GM18498 (cell line): Measurements from ENCODE around the gene UBTF.
A peak's percentile ranks its signal among the peaks of the same experiment; 100 is the strongest.

Experiments used
- ATAC-seq: cut with Tn5 transposase; IDR thresholded peaks from one replicate; pipeline ENCODE4 v1.9.1; 2021; ENCODE audit warnings: mild to moderate bottlenecking, moderate library complexity; ENCODE audit not compliant: unreplicated experiment

UBTF gene

GRCh38 chr17:44216173-44216572 is 3.3 kb downstream of the UBTF start:
- no peak for ATAC-seq

- no peak for ATAC-seq
These were observed 4.6 kb downstream of the UBTF start for GRCh38 chr17:44214896-44215295.

DNA sequence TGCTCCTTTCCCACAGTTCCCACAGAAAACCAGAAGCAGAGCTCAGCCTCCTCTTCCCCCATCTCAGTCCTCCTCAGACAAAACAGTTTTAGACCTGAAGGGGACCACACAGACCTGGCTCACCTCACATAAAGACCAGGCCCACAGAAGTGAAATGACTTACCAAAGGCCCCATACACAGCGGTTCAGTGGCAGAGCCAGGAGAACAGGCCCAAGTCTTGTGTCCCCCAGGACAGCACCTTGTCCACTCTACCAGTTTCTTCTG is 5.3 kb downstream of the UBTF start:
- ATAC-seq: no peak

GRCh38 chr17:44213403-44214229 is 5.9 kb downstream of the UBTF start:
- ATAC-seq: no peak

GRCh38 chr17:44212507-44213402 is 6.7 kb downstream of the UBTF start:
- ATAC-seq: no peak

DNA sequence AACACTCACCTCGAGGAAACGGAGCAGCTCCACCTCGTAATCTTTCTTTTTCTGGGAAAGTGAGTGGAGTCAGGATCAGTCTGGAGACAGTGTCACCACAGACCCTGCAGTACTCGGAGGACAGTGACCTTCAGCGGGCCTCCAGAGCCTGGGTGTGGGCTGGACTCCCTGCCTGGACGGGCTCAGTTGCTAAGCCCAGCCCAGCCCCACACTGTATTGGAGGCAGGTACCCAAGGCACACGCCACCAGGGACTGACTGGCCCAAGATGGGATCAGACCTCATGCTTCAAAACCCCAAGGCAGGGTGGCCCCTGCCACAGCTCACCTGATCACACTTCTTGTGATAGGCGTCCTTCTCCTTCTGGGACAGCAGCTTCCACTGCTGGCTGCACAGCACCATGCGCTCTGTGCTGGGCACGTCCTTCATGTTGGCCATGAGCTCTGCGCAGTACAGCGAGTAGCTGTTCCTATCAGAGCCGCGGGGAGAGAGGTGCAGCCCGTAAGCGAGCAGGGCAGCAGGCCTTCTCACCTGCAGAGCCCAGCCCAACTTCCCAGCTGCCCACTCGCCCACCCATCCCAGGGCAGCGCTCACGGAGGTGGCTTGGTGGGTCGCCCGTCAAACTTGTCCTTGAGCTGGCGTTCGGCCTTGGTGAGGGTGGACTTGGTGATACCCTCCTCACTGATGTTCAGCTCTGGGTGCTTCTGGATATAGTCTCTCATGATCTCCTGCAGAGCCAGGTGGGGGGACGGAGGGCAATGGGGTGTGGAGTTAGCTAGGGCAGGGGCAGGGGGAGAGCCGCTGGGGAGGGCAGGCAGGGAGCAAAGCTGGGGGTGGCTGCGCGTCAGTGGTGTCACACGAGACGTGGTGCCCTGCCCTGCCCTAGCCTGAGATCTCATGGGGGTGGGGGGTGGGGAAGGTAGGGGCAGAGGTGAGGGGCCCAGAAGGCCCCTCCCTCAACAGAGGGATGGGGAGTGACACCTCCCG is 7.9 kb downstream of the UBTF start:
- ATAC-seq: no peak

DNA sequence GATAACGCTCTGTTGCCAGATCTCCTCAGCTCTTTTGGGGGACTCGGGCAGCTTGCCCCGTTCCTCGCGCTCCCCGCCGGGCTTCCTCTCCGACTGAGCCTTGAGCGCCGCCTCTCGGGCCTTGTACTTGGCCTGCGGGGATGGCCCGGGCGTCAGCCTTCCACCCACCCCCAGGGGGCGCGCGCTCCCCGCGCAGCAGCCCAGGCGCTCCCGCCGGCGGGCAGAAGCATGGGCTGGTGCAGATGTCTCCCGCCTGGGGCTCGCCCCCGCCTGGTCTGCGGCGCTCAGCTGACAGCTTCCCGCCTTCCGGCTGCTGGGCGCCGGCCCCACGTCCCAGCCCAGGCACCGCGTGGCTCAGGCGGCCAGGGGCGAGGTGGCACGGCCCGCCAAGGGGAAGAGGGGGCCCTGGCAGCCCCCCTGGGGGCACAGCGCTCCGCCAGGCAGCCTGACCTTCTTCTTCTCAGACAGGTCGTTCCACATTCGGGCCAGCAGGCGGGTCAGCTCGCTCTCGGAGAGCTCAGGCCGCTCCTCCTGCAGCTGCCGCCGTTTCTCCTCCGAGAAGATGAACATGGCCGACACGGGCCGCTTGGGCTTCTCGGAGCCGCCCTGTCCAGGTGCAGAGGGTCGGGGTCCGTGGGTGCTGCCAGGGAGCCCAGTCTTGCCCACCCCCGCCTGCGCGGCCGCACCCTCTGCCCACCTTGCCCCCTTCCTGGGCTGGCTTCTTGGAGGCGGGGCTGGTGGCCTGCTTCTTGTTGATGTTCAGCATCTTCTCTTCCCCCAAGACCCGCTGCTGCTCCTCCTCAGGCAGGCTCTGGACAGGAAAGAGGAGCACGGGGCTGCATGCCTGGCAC is 8.9 kb downstream of the UBTF start:
- ATAC-seq: peak; percentile 86

DNA sequence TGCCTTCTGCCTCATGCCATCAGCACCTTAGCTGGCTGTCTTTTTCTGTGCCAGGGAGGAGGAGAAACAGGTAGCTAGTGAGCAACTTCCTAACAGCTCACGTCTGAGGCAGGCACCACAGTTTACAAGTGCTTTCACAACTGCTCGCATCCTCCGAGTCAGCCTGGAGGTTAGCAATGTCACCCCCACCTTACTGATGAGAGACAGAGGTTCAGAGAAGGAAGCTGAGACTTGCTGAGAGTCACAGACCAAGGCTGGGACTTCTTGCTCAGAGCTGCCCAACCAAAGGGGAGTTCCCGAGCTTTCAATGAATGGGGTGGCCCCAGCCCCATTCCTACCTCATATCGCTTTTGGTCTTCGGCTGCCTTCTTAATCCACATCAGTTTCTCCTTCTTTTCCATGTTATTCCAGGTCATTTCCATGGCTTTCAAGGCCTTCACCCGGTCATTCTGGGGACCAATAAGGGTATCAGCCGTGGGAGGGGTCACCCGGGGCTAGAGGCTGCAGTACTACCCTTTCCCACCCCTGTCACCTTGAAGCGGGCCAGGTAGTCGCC is 9.6 kb downstream of the UBTF start:
- ATAC-seq: no peak

DNA sequence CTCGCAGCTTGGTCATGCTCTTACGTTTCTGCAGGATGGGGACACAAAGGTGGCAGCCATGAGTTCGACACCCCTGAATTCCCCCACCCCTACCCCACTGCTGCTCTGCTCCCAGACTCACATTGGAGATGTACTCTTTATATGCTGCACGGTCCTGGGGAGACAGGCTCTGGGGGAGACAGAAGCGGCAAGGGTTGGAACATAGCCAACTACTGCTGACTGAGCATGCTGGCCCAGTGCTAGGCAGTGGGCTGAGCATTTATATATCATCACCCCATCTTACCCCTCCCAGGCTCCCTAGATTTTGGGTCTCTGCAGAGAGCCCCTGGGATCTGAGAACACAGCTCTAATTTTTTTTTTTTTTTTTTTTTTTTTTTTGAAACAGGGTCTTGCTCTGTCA is 11.7 kb downstream of the UBTF start:
- ATAC-seq: no peak

DNA sequence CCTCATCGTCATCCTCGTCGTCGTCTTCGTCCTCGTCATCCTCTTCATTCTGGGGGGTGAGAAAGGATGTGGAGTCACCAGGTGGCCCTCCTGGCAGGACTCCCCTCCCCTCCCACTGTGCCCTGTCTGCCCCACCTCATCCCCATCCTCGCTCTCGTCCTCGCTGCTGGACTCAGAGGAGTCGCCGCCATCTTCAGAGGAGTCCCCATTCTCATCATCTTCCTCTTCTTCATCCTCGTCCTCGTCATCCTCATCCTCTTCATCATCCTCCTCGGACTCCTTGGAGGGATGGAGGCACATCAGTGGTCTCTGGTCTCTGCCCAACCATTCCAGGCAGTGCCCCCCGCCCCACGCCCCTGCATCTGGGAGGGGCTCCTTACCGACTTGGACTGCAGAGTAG is 12.2 kb downstream of the UBTF start:
- no peak for ATAC-seq

DNA sequence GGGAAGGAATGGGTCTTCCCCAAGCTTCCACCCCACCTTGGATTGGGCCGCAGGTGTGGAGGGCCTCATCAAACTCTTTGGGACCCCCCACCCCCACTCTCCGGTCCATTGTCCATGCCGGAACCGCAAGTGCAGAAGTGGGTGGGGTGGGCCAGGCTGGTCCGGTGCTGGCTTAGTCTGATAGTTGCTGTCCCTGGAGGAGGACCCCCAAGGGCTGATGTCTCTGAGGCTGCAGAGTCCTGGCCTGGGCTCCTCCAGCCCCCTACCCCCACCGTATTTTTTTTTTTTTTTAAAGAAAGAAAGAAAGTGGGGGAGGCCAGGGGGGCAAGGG is 12.7 kb downstream of the UBTF start:
- ATAC-seq: no peak

GRCh38 chr17:44205962-44206824 is 13.3 kb downstream of the UBTF start:
- no peak for ATAC-seq

DNA sequence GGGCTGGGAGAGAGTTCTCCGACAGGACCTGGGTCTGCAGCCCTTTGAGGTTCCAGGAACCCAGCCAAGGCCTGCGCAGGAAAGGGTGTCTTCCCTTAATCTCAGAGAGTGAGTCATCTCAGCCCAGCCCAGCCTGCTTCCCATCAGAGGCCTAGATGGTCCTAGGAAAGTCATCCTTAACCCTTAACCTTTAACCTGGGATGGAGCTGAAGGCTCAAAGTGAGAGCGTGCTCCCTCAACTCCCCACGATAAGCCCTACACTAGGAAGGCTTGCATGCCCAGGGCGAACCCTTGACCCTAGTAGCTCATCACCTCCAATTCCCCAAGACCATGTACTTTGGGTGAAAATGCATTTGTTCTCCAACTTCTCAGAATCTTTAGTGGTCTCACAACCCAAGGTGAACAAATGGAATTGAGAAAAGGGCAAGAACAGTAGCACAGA is 15.0 kb downstream of the UBTF start:
- no peak for ATAC-seq

DNA sequence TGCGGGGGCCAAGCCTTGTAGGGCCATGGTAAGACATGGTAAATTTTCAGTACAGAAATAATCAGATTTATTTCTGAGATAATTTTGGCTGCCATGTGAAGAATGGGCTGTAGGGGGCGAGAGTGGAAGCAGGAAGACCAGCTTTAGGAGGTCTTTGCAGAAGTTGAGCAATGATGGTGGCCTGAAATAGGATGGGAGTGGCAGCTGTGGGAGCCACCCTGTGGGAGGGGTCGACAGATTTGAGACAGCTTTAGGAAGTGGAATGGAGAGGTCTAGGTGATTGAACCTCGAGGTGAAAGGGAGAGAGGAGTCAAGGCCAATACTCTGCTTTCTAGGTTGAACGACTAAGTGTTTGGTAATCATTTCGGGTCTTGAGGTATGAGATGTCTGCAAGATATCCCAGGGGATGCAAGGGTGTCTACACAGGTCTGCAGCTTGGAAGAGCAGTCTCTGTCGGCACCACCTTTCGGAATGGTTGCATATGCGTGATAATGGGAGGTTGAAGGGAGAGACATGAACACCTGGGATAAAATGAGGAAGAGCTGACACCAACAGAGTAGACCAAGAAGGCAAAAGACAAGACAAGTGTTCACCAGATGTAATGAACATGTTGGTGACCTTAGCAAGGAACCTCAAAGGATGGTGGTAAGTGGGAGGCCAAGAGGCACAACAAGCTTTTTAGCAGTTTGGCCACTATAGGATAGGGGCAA is 15.6 kb downstream of the UBTF start:
- no peak for ATAC-seq

DNA sequence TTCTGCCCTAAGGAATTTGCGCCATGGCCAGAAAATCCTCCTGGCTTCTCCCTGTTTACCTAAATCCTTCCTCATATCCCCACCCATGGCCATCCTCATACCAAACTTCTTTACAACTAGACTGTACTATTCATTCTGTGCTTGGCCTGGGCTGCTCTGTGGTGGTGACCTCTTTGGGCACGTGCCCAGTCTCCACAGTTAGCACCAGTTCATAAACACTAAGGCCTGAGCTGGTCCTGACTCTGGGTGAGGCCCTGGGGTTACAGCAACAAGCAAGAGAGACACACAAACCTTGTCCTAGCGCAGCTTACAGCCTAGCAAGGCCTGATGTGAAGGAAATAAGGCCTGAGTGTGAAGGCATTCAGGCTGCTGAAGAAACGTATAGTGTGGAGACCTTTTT is 16.7 kb downstream of the UBTF start:
- ATAC-seq: no peak

DNA sequence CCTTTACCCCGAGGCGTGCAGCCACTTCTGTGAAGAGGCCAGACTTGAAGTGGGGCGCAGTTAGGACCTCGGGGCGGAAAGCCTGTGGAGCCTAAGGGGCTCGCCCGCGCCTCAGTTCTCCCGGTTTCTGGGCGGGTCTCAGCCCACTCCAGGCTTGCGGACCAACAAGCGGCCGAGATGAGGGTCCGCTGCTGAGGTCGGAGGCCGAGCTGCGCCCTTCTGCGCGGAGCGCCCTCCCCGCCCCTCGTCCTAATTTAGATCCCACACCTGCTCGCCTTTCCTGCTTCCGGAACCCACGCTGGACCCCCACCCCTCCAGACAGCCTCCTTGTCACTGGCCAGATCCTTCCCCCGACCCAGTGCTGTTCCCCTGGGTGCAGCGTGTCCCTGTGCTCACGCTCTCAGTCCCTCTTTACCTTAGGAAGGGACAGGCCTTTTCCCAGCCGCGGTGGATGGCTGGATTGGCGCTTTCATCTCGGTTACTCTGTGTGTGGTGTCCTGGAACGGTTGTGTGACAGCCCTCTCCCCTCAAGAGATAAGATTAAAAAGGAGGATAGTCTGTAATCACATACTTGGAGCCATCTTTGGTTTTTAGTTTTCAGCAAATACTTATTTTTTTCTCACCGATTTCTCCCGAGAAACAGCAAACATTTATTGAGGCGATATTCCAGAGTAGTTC is 18.9 kb downstream of the UBTF start:
- no peak for ATAC-seq

GRCh38 chr17:44199553-44200477 is 19.7 kb downstream of the UBTF start, which contains the start of gene ATXN7L3:
Gene ATXN7L3, minus strand, starts transcription at chr17:44199884. Its CDS starts 1,814 bp downstream, at chr17:44198070.
- peak; percentile 73 for ATAC-seq
